Adrenal gland (tissue), 12 donors: ENCODE results near the gene XDH. TPM values are rescaled to one million over a fixed set of nuclear protein-coding genes. Genes with fewer than 3 reads are reported as not detected.

Experiments
- DNase-seq, 7 donors: peaks; one replicate each; pipeline ENCODE4 v3.0.0-alpha.2; 2019 to 2020
- H3K27ac ChIP-seq, 5 donors: fragments of 200-600 bp; sonication (generic) in 4 of 5; 1 replicate in 3 of 5; 2 replicates in 2 of 5; pipeline versions ENCODE4 v1.5.1 to v1.8.0; 2016 to 2020; ENCODE audit warnings: mild to moderate bottlenecking in 1 of 5
- H3K27me3 ChIP-seq: fragments of 200-600 bp; 2 replicates; pipeline ENCODE4 v1.8.0; 2021
- H3K36me3 ChIP-seq, 2 donors: fragments of 200-600 bp; replicated peaks in 1 of 2; 1 replicate in 1 of 2; 2 replicates in 1 of 2; pipeline versions ENCODE4 v1.5.1 to v1.8.0; 2018 to 2022
- H3K4me1 ChIP-seq, 2 donors: fragments of 200-600 bp; replicated peaks in 1 of 2; 1 replicate in 1 of 2; 2 replicates in 1 of 2; pipeline versions ENCODE4 v1.5.1 to v1.8.0; 2018 to 2021
- H3K4me3 ChIP-seq, 4 donors: fragments of 200-600 bp; sonication (generic) in 3 of 4; one replicate each; pipeline ENCODE4 v1.5.1; 2016 to 2018
- H3K9me3 ChIP-seq, 3 donors: fragments of 200-600 bp; sonication (generic) in 1 of 3; replicated peaks in 1 of 3; 1 replicate in 2 of 3; 2 replicates in 1 of 3; pipeline versions ENCODE4 v1.5.1 to v1.8.0; 2016 to 2021
- CTCF ChIP-seq, 6 experiments: fragments of 450-650 bp in 4 of 6; fragments of 200-600 bp in 2 of 6; sonication (generic) in 1 of 6; IDR thresholded peaks; 1 replicate in 5 of 6; 2 replicates in 1 of 6; pipeline versions ENCODE4 v1.5.1 to v1.8.0; 2016 to 2021; ENCODE audit warnings: antibody characterized with exemption in 6 of 6, mild to moderate bottlenecking in 2 of 6, moderate library complexity in 1 of 6
- POLR2A ChIP-seq, 2 donors: fragments of 450-650 bp; IDR thresholded peaks; one replicate each; pipeline ENCODE4 v1.6.1; 2017; ENCODE audit warnings: antibody characterized with exemption in 2 of 2, mild to moderate bottlenecking in 2 of 2, moderate library complexity in 1 of 2
- WGBS, 4 donors: extraction: QIAGEN DNeasy Blood & Tissue Kit in 2 of 4; methylation state at CpG; one replicate each; pipeline versions ENCODE4 v1.1.5 to v1.1.7; 2013 to 2017; 5-methylcytosine and 5-hydroxymethylcytosine counted together
- intact Hi-C, 2 donors: fragments of 100-400 bp; cut with DNase I; formaldehyde crosslinking; loops; one replicate each; pipeline versions ENCODE4 v1.14.1 to v1.15.0; 2022 to 2023
- polyA plus RNA-seq, 3 donors: library from polyadenylated mRNA; stranded (reverse); fragments of 200-250 nt in 2 of 3; fragments of 350-450 nt in 1 of 3; fragmentation: Illumina TruSeq in 1 of 3; extraction: RNeasy Lipid Tissue Mini Kit (QIAGEN cat#74804) in 1 of 3; gene quantifications; one replicate each; pipeline ENCODE4 v1.2.3, GENCODE V29; 2013 to 2014
- total RNA-seq, 9 donors: library from RNA; depleted of rRNA in 4 of 9; stranded (reverse); fragments of >200 nt in 4 of 9; fragments of 120-200 nt in 1 of 9; fragmentation: NEBNext Ultra II Directional in 1 of 9; extraction: Animal tissue kit (Norgen Biotek cat#: 25700) in 1 of 9; gene quantifications; one replicate each; pipeline versions ENCODE4 v1.1.0 to v1.2.4, GENCODE V29; 2013 to 2023
- donor health status: healthy with polysubstance abuse.
- donor health status: Bipolar disorder and iron deficiency.
- donor health status: DM: yes; HTN: yes; CAD: no.
- donor health status: DM: no; HTN: no; CAD: no.
- donor health status: DM: no; HTN: no; CAD: no.
- donor health status: DM: yes; HTN: yes; CAD: no.

The XDH gene
- total and polyA plus RNA-seq, 12 donors: under 0.01 to 0.11 TPM; not detected in 10

- H3K4me3 ChIP-seq: no peak overlapping the region
- H3K27ac ChIP-seq: no peak overlapping the region
- no peaks in the 10 kb centered on the region for H3K36me3 ChIP-seq
- TF ChIP-seq POLR2A (IDR thresholded peaks at IDR 0.05) (no peak), CTCF (IDR thresholded peaks at IDR 0.05) (no peak)
- H3K4me1 ChIP-seq: no peaks in the 10 kb centered on the region
- DNase-seq: no peak
- no peaks in the 10 kb centered on the region for H3K27me3 ChIP-seq
- 87 to 89% (median 89%) methylated on average over 2 of the region's 2 CpGs for WGBS, 4 donors
- no peaks in the 10 kb centered on the region for H3K9me3 ChIP-seq
- intact Hi-C loops: no loop called here
Observed at GRCh38 chr2:31398881-31399280, 15.7 kb downstream of the XDH start.

DNA sequence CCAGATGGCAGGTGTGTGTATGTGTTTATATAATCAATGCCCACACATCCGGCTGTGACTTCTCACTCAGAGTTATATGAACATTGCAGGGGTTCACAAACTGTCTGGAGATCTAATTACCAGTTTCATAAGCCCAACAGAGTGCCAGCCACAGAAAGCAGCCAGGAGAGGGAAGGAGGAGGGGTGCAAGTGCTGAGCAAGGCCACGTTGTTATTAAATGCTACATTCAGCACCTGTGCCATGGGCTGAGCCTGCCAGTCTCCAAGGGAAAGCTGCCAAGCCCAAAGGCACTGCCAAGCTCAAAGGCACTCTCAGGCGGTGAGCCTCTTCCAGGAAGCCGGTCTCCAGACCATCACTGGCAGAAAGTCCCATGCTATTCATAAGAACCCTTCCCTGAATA is 17.4 kb downstream of the XDH start:
- Histone ChIP-seq H3K4me1 (no peaks in the 10 kb centered on the region), H3K27me3 (no peaks in the 10 kb centered on the region), H3K9me3 (no peaks in the 10 kb centered on the region), H3K4me3 (no peak overlapping the region), H3K36me3 (no peaks in the 10 kb centered on the region), H3K27ac (no peak overlapping the region)
- WGBS, 4 donors: 50 to 72% (median 65%) methylated on average over 4 of the region's 4 CpGs
- TF ChIP-seq POLR2A (IDR thresholded peaks at IDR 0.05) (no peak), CTCF (IDR thresholded peaks at IDR 0.05) (no peak)
- intact Hi-C loops: no loop called here
- no peak for DNase-seq

DNA sequence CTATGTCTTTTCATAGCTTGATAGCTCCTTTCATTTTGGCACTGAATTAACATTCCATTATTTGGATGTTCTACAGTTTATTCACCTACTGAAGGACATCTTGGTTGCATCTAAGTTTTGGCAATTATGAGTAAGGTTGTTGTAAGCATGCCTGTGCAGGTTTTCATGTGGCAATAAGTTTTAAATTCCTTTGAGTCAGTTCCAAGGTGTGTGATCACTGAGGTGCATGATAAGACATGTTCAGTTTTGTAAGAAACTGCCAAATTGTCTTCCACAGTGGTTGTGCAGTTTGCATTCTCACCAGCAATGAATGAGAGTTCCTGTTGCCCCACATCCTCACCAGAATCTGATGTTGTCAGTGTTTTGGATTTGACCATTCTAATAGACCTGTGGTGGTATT is 24.2 kb downstream of the XDH start:
- no peak for DNase-seq
- no peak overlapping the region for H3K27ac ChIP-seq
- H3K36me3 ChIP-seq: no peaks in the 10 kb centered on the region
- no peaks in the 10 kb centered on the region for H3K4me1 ChIP-seq
- H3K9me3 ChIP-seq: no peaks in the 10 kb centered on the region
- TF ChIP-seq POLR2A (IDR thresholded peaks at IDR 0.05) (no peak), CTCF (IDR thresholded peaks at IDR 0.05) (no peak)
- intact Hi-C loops: no loop called here
- H3K4me3 ChIP-seq: no peak overlapping the region
- no peaks in the 10 kb centered on the region for H3K27me3 ChIP-seq

DNA sequence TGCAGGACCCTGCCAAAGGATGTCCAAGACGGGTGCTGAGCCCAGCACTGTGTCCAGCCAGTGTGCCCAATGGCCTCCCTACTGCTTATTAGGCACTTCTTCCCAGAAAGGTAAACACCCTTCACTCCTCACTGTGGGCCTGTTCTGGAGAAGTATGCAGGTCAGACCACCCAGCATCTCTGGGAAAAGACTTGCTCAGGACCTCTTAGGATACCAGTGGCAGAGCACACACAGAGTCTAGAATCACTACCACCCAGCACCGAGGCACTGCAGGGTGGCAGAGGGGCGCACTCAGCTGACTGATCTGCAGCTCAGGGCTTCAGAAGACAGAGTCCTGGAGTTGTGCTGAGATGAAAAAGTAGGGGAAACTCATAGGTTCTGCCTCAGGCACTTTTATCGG is 25.8 kb downstream of the XDH start:
- Histone ChIP-seq H3K36me3 (no peaks in the 10 kb centered on the region), H3K27me3 (no peaks in the 10 kb centered on the region), H3K27ac (no peak overlapping the region), H3K4me1 (no peaks in the 10 kb centered on the region), H3K4me3 (no peak overlapping the region), H3K9me3 (no peaks in the 10 kb centered on the region)
- WGBS, 4 donors: 78 to 91% (median 83%) methylated on average over 4 of the region's 4 CpGs
- no peak for DNase-seq
- TF ChIP-seq POLR2A (IDR thresholded peaks at IDR 0.05): no peak
- TF ChIP-seq CTCF (IDR thresholded peaks at IDR 0.05): no peak
- intact Hi-C loops: no loop called here
